ENCODE results near the gene APIP. TPM values are rescaled to one million over a fixed set of nuclear protein-coding genes. Genes with fewer than 3 reads are reported as not detected.

Gene APIP, protein sequence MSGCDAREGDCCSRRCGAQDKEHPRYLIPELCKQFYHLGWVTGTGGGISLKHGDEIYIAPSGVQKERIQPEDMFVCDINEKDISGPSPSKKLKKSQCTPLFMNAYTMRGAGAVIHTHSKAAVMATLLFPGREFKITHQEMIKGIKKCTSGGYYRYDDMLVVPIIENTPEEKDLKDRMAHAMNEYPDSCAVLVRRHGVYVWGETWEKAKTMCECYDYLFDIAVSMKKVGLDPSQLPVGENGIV
- 13.3 to 16.8 TPM (median 13.3 TPM) in 3 replicates for total RNA-seq
- long read RNA-seq, transcript APIP-201 (7 exons, 1,366 nt), result major isoform, 9 of 17 reads
- long read RNA-seq, partial matches to known transcripts, result 3 of 17 reads
- long read RNA-seq, other reads (novel, unspliced or antisense), result 3 of 17 reads

DNA sequence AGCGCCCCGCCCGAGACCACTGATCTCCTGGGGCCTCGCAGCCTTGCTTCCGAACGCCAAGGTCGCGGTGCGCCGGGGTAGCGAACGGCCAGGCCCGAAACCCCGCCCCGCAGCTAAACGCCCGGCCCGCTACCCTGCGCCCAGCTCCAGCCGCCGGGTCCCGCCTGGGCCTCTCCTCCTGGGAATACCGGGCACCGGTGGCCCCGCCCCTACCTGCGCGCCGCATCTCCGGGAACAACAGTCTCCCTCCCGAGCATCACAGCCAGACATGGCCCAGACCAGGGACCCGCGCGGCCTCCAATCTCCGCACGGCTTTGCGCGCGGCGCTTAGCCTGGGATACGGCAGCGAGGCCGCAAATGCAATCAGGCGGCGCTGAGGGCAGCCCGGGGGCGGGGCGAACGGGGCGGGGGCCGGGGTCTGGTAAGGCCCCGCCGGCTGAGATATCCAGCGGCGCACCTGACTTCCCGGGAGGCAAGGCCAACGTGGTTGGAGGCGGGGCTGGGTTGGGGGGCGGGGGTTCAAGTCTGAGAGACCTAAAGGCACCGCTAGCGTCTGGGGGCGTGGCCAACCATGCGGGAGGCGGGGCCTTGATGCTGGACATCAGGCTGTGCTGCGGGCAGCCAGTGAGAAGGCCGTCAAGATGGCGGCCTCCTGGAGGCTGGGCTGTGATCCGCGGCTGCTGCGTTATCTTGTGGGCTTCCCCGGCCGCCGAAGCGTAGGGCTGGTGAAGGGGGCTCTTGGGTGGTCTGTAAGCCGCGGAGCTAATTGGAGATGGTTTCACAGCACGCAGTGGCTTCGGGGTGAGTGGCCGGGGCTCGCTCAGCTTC, at the start of gene APIP, which contains the start of gene PDHX:
TSS of gene APIP (minus strand) at position 365 of the 828 bp plus-strand sequence. CDS start at position 270, 95 bp downstream.
TSS of gene PDHX (plus strand) at position 604 of the 828 bp plus-strand sequence. CDS start at position 642, 38 bp downstream.
- H3K27ac Mint-ChIP-seq (ENCODE audit: unreplicated experiment), result peak within 1 kb of the TSS; percentile 99
- TF ChIP-seq, protein P1, sequence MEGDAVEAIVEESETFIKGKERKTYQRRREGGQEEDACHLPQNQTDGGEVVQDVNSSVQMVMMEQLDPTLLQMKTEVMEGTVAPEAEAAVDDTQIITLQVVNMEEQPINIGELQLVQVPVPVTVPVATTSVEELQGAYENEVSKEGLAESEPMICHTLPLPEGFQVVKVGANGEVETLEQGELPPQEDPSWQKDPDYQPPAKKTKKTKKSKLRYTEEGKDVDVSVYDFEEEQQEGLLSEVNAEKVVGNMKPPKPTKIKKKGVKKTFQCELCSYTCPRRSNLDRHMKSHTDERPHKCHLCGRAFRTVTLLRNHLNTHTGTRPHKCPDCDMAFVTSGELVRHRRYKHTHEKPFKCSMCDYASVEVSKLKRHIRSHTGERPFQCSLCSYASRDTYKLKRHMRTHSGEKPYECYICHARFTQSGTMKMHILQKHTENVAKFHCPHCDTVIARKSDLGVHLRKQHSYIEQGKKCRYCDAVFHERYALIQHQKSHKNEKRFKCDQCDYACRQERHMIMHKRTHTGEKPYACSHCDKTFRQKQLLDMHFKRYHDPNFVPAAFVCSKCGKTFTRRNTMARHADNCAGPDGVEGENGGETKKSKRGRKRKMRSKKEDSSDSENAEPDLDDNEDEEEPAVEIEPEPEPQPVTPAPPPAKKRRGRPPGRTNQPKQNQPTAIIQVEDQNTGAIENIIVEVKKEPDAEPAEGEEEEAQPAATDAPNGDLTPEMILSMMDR (IDR thresholded peaks at IDR 0.05), result no peak
- peak within 1 kb of the TSS; percentile 95 for H3K4me3 Mint-ChIP-seq (ENCODE audit: unreplicated experiment)
- no peaks in the 10 kb centered on the region for H3K27me3 Mint-ChIP-seq (ENCODE audit: low read depth)
- H3K36me3 Mint-ChIP-seq (ENCODE audit: low read depth), result no peaks in the 10 kb centered on the region
- DNase-seq (ENCODE audit: low spot score), result peak; percentile 99
- H3K9me3 Mint-ChIP-seq (ENCODE audit: low read depth), result no peaks in the 10 kb centered on the region
- peaks cover 28% of the 10 kb centered on the region for H3K4me1 Mint-ChIP-seq (ENCODE audit: low read depth)

GRCh38 chr11:34964610-34965331, 48.6 kb upstream of the APIP start:
- H3K9me3 Mint-ChIP-seq (ENCODE audit: low read depth), result no peaks in the 10 kb centered on the region
- H3K36me3 Mint-ChIP-seq (ENCODE audit: low read depth), result peaks cover 9% of the 10 kb centered on the region
- no peak overlapping the region for H3K4me3 Mint-ChIP-seq (ENCODE audit: unreplicated experiment)
- TF ChIP-seq, protein P1 (IDR thresholded peaks at IDR 0.05), result no peak
- DNase-seq (ENCODE audit: low spot score), result no peak
- H3K4me1 Mint-ChIP-seq (ENCODE audit: low read depth), result peaks cover 6% of the 10 kb centered on the region
- H3K27me3 Mint-ChIP-seq (ENCODE audit: low read depth), result no peaks in the 10 kb centered on the region
- no peak overlapping the region for H3K27ac Mint-ChIP-seq (ENCODE audit: unreplicated experiment)

DNA sequence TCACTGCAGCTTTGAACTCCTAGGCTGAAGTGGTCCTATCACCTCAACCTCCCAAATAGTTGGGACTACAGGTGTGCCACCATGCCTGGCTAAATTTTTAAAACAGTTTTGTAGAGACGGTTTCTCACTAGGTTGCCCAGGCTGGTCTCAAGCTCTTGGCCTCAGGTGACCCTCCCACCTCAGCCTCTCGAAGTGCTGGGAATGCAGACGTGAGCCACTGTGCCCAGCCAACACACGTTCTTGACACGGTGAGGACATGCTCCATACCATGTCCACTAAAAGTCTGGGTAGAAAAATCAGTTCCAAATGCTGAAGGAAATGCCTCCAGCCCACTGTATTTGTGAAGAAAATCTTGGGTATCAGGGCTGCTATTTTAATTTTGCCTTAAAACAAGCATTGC, 47.2 kb upstream of the APIP start:
- H3K27me3 Mint-ChIP-seq (ENCODE audit: low read depth), result no peaks in the 10 kb centered on the region
- TF ChIP-seq, protein P1 (IDR thresholded peaks at IDR 0.05), result no peak
- H3K9me3 Mint-ChIP-seq (ENCODE audit: low read depth), result no peaks in the 10 kb centered on the region
- DNase-seq (ENCODE audit: low spot score), result no peak
- no peak overlapping the region for H3K27ac Mint-ChIP-seq (ENCODE audit: unreplicated experiment)
- peaks cover 8% of the 10 kb centered on the region for H3K36me3 Mint-ChIP-seq (ENCODE audit: low read depth)
- peaks cover 9% of the 10 kb centered on the region for H3K4me1 Mint-ChIP-seq (ENCODE audit: low read depth)
- no peak overlapping the region for H3K4me3 Mint-ChIP-seq (ENCODE audit: unreplicated experiment)

- no peak overlapping the region for H3K4me3 Mint-ChIP-seq (ENCODE audit: unreplicated experiment)
- H3K27ac Mint-ChIP-seq (ENCODE audit: unreplicated experiment), result no peak overlapping the region
- TF ChIP-seq, protein P1 (IDR thresholded peaks at IDR 0.05), result no peak
Measured at GRCh38 chr11:34962034-34962433, 45.9 kb upstream of the APIP start.

DNA sequence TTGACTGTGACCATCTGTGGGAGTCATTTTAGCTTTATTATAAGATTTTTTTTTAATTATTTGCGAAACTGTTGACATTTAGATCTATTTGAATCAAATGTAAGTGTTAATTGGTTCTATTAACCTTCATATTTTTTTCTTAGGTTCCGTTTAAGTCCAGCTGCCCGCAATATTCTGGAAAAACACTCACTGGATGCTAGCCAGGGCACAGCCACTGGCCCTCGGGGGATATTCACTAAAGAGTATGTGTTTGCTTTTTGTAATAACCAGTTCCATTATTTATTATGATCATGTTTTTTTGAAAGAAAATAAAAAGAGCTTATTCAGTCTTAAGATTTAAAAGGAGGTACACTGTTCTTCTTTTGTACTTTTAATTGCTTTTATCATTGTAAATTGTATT, 44.1 kb upstream of the APIP start:
- Mint-ChIP-seq H3K4me1 (ENCODE audit: low read depth) (peaks cover 9% of the 10 kb centered on the region), H3K4me3 (ENCODE audit: unreplicated experiment) (no peak overlapping the region), H3K9me3 (ENCODE audit: low read depth) (no peaks in the 10 kb centered on the region), H3K36me3 (ENCODE audit: low read depth) (peaks cover 4% of the 10 kb centered on the region), H3K27ac (ENCODE audit: unreplicated experiment) (no peak overlapping the region), H3K27me3 (ENCODE audit: low read depth) (no peaks in the 10 kb centered on the region)
- TF ChIP-seq, protein P1 (IDR thresholded peaks at IDR 0.05), result no peak
- no peak for DNase-seq (ENCODE audit: low spot score)

More at GRCh38 chr11:34962034-34962433, 45.9 kb upstream of the APIP start:
- Mint-ChIP-seq H3K4me1 (ENCODE audit: low read depth) (peaks cover 9% of the 10 kb centered on the region), H3K27me3 (ENCODE audit: low read depth) (no peaks in the 10 kb centered on the region), H3K9me3 (ENCODE audit: low read depth) (no peaks in the 10 kb centered on the region), H3K36me3 (ENCODE audit: low read depth) (peaks cover 7% of the 10 kb centered on the region)
- no peak for DNase-seq (ENCODE audit: low spot score)

All from chondrocyte (in vitro differentiated cells).